Endodermal cell (in vitro differentiated cells): ENCODE results near the gene AARSD1. TPM values are rescaled to one million over a fixed set of nuclear protein-coding genes. Genes with fewer than 3 reads are reported as not detected.
"Not testable (repeated sequence)": the region's sequence is repeated elsewhere in the genome, so short reads cannot be mapped to it uniquely, and the experiment has no call there.

Experiments used
- DNase-seq: peaks from one replicate; pipeline ENCODE4 v3.0.0-alpha.2; 2017
- H3K27ac ChIP-seq: 2 replicates; pipeline ENCODE4 v1.5.1; 2013; ENCODE audit warnings: mild to moderate bottlenecking, low read depth, low read length, moderate library complexity
- H3K27me3 ChIP-seq: 2 replicates; pipeline ENCODE4 v1.6.1; 2013; ENCODE audit warnings: mild to moderate bottlenecking, low read length, moderate library complexity; ENCODE audit not compliant: insufficient read depth, control insufficient read depth, poor library complexity, severe bottlenecking
- H3K36me3 ChIP-seq: 2 replicates; pipeline ENCODE4 v1.7.0; 2013; ENCODE audit warnings: mild to moderate bottlenecking, low read length, moderate library complexity; ENCODE audit not compliant: control insufficient read depth, insufficient read depth
- H3K4me1 ChIP-seq: one replicate; pipeline ENCODE4 v1.7.0; 2013; ENCODE audit warnings: low read length; ENCODE audit not compliant: control insufficient read depth, insufficient read depth
- H3K4me3 ChIP-seq: 2 replicates; pipeline ENCODE4 v1.5.1; 2013; ENCODE audit warnings: mild to moderate bottlenecking, low read length, moderate library complexity
- H3K9ac ChIP-seq: 2 replicates; pipeline ENCODE4 v1.6.1; 2013; ENCODE audit warnings: mild to moderate bottlenecking, low read length, moderate library complexity; ENCODE audit not compliant: poor library complexity, severe bottlenecking; ENCODE audit errors: extremely low read depth
- H3K9me3 ChIP-seq: 2 replicates; pipeline ENCODE4 v1.6.1; 2013; ENCODE audit warnings: mild to moderate bottlenecking, low read length, moderate library complexity; ENCODE audit not compliant: control insufficient read depth
- H3K27ac Mint-ChIP-seq: 2 replicates; pipeline ENCODE4 v1.8.0; 2020; ENCODE audit warnings: mixed read lengths
- H3K27me3 Mint-ChIP-seq: 2 replicates; pipeline ENCODE4 v1.8.0; 2021; ENCODE audit warnings: mild to moderate bottlenecking, mixed read lengths; ENCODE audit not compliant: insufficient read depth
- H3K36me3 Mint-ChIP-seq: 2 replicates; pipeline ENCODE4 v1.8.0; 2020; ENCODE audit warnings: low read depth, mixed read lengths
- H3K4me1 Mint-ChIP-seq: 2 replicates; pipeline ENCODE4 v1.8.0; 2020; ENCODE audit warnings: mixed read lengths
- H3K4me3 Mint-ChIP-seq: 2 replicates; pipeline ENCODE4 v1.8.0; 2020; ENCODE audit warnings: mild to moderate bottlenecking, moderate library complexity, mixed read lengths
- H3K9me3 Mint-ChIP-seq: 2 replicates; pipeline ENCODE4 v1.8.0; 2020; ENCODE audit warnings: mild to moderate bottlenecking, mixed read lengths
- CTCF ChIP-seq: fragments of 200-600 bp; sonication (generic); conservative IDR thresholded peaks from 2 replicates; pipeline ENCODE4 v1.5.0; 2021; ENCODE audit warnings: antibody characterized with exemption, mild to moderate bottlenecking
- WGBS, 2 experiments: methylation state at CpG; one replicate each; pipeline versions ENCODE4 v1.1.5 to v1.1.7; 2013; ENCODE audit warnings: missing lambda C conversion rate in 2 of 2, mixed read lengths in 1 of 2; ENCODE audit not compliant: insufficient coverage in 1 of 2, insufficient read length in 1 of 2; 5-methylcytosine and 5-hydroxymethylcytosine counted together
- total RNA-seq, 2 donors: library from RNA; stranded (reverse); fragmentation: NEBNext Ultra II Directional in 1 of 2; extraction: Animal tissue kit (Norgen Biotek cat#: 25700) in 1 of 2; gene quantifications; 2 replicates in 1 of 2; 3 replicates in 1 of 2; pipeline ENCODE4 v1.2.1, GENCODE V29; 2021

Gene AARSD1
- total RNA-seq, 2 donors from 2014 or later, result 48.7 to 50.9 TPM

DNA sequence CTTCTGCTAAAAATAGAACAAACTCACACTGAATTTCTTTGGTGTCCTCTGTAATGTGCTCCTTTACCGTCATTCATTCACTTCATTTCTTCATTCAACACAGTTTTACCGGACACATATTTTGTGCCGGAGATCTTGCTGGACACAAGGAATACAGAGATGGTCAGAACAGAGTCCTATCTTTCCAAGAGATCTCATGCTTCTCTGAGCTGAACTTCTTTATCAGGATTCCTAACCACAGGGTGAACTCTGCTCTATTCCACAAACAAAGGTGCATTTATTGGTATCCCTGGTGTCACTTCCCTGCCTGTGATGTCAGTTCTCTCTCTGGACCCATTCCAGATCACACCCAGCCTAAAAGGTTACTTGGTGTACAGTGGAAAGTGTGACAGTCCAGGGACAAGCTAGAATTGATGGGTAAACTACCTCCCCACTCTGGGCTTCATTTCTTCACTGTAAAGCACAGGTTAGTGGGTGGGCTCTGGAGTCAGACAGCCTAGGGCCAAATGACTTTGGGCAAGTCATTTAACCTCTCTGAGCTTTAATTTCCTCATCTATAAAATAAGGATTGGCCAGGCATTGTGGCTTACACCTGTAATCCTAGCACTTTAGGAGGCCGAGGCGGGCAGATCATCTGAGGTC is 46.5 kb upstream of the AARSD1 start:
- no peaks in the 10 kb centered on the region for H3K27me3 ChIP-seq
- Mint-ChIP-seq H3K9me3 (no peaks in the 10 kb centered on the region), H3K4me1 (peaks cover 27% of the 10 kb centered on the region), H3K36me3 (peaks cover 20% of the 10 kb centered on the region), H3K4me3 (no peak overlapping the region), H3K27ac (no peak overlapping the region), H3K27me3 (no peaks in the 10 kb centered on the region)
- peaks cover 13% of the 10 kb centered on the region for H3K36me3 ChIP-seq
- no peak overlapping the region for H3K27ac ChIP-seq
- H3K4me3 ChIP-seq, result no peak overlapping the region
- H3K9me3 ChIP-seq, result no peaks in the 10 kb centered on the region
- H3K4me1 ChIP-seq, result peaks cover 2% of the 10 kb centered on the region
- WGBS, 2 experiments, result 87 to 98% methylated on average over 5 of the region's 5 CpGs
- no peak overlapping the region for H3K9ac ChIP-seq
- no peak for DNase-seq
- TF ChIP-seq CTCF, result no peak

DNA sequence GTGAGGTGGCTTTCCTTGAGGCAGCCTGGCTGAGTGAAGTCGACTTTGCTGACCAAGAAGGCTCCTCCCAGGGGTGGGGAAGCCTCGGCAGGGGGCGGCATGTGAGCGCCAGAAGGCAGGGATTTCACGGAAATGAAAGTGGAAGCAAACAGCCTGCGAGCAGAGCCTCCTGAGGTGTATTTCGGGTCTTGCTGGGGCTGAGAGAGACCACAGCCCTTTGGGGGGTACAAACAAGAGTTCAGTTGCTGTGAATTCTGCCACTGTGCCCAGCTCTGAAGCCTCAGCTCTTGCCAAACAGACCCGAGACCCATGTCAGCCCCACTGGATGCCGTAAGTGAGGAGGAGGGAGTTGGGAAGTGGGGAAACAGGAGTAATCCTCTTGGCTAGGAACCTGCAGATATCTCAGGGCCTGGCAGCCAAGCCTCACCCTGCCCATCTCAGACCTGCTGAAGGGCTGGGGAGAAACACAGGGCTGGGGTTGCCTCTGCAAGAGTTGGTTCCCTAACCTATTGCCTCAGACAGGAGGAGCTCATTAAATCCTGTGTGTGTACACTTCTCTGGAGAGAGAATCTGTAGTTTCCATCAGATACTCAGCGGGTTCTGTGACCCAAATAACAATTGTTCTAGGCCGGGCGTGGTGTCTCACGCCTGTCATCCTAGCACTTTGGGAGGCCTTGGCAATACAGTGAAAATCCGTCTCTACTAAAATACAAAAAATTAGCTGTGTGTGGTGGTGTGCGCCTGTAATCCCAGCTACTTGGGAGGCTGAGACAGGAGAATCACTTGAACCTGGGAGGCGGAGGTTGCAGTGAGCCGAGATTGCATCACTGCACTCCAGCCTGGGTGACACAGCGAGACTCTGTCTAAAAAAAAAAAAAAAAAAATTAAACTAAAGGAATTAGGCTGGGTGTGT is 42.6 kb upstream of the AARSD1 start, which contains the start of gene IFI35:
TSS of gene IFI35 (plus strand) at position 146 of the 913 bp plus-strand sequence. CDS start at position 310, 164 bp downstream.
- 57 to 60% methylated on average over 11 to 18 of the region's 18 CpGs for WGBS, 2 experiments
- Mint-ChIP-seq H3K27ac (peak within 1 kb of the TSS; percentile 96), H3K4me3 (peak within 1 kb of the TSS; percentile 57), H3K4me1 (peaks cover 9% of the 10 kb centered on the region), H3K9me3 (no peaks in the 10 kb centered on the region), H3K27me3 (no peaks in the 10 kb centered on the region), H3K36me3 (peaks cover 29% of the 10 kb centered on the region)
- Histone ChIP-seq H3K4me1 (peaks cover 2% of the 10 kb centered on the region), H3K27me3 (no peaks in the 10 kb centered on the region), H3K9me3 (no peaks in the 10 kb centered on the region), H3K36me3 (peaks cover 25% of the 10 kb centered on the region), H3K27ac (peak within 1 kb of the TSS; percentile 61), H3K4me3 (peak within 1 kb of the TSS; percentile 79), H3K9ac (peak within 1 kb of the TSS; percentile 60)
- peak; percentile 32 for TF ChIP-seq CTCF
- DNase-seq, result peak; percentile 96

DNA sequence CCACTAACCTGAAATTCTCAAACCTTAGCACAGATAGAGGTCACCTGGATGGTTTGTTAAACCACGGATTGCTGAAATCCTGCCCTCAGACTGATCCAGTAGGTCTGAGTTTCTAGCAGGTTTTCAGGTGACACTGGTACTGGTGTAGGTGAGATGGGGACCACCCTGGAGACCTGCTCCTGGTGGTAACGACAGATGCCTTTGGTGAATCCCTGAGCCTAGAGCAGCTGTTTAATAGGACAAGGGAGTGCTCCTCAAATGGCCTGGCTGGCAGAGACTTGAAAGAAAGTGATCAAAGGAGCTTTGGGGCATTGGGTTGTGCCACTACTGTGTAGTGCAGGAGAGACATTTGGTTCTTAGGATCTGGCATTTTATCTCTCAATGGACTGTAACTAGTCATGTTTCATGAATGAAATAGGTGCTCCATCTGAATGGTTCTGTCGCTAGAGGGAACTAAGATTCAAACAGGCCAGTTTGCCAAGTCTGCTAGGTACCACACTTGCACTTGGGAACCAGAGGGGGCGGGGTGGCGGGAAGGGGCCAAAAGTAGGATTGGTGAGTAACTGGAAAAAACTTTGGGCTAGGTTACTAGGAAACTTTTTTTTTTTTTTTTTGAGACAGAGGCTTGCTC is 39.4 kb upstream of the AARSD1 start:
- Histone ChIP-seq H3K4me3 (no peak overlapping the region), H3K36me3 (peaks cover 51% of the 10 kb centered on the region), H3K4me1 (peaks cover 2% of the 10 kb centered on the region), H3K9me3 (no peaks in the 10 kb centered on the region), H3K9ac (no peak overlapping the region), H3K27ac (no peak overlapping the region), H3K27me3 (no peaks in the 10 kb centered on the region)
- no peaks in the 10 kb centered on the region for H3K9me3 Mint-ChIP-seq
- DNase-seq, result peak; percentile 81
- WGBS, 2 experiments, result 97 to 100% methylated on average over 3 to 5 of the region's 5 CpGs
- H3K4me3 Mint-ChIP-seq, result no peak overlapping the region
- peaks cover 17% of the 10 kb centered on the region for H3K4me1 Mint-ChIP-seq
- H3K27ac Mint-ChIP-seq, result peak overlapping the region; percentile 40
- TF ChIP-seq CTCF, result peak; percentile 21
- no peaks in the 10 kb centered on the region for H3K27me3 Mint-ChIP-seq
- H3K36me3 Mint-ChIP-seq, result peaks cover 55% of the 10 kb centered on the region

GRCh38 chr17:43000894-43001293 is 36.6 kb upstream of the AARSD1 start:
- peaks cover 51% of the 10 kb centered on the region for H3K36me3 ChIP-seq
- not testable (repeated sequence) for H3K4me1 ChIP-seq, H3K4me3 Mint-ChIP-seq, H3K9me3 ChIP-seq, H3K4me3 ChIP-seq, H3K27me3 ChIP-seq, H3K27ac ChIP-seq, H3K9me3 Mint-ChIP-seq, H3K27me3 Mint-ChIP-seq, DNase-seq, H3K9ac ChIP-seq
- H3K27ac Mint-ChIP-seq, result peak overlapping the region; percentile 30
- WGBS, 2 experiments, result 93 to 97% methylated on average over 12 to 13 of the region's 13 CpGs
- H3K4me1 Mint-ChIP-seq, result peaks cover 18% of the 10 kb centered on the region
- peaks cover 52% of the 10 kb centered on the region for H3K36me3 Mint-ChIP-seq
